ENCODE measurements around the gene POC1B. TPM values are rescaled to one million over a fixed set of nuclear protein-coding genes. Genes with fewer than 3 reads are reported as not detected.
A peak's percentile ranks its signal among the peaks of the same experiment; 100 is the strongest.

Gene POC1B
- total RNA-seq, 1 experiment from 2014 or later, result 30.8 TPM

- DNase-seq (ENCODE audit: low spot score), result no peak
- H3K9me3 ChIP-seq (ENCODE audit: low read depth, low read length, poor library complexity, severe bottlenecking), result no peaks in the 10 kb centered on the region
- intact Hi-C loops (cut with micrococcal nuclease; ENCODE audit: unreplicated experiment), result no loop called here
- BruUV-seq (replicated peaks), result no TSS peak
- H3K4me3 ChIP-seq (ENCODE audit: low read depth, low read length, poor library complexity, severe bottlenecking), result no peak overlapping the region
- ChIA-PET CTCF (no interaction called here), POLR2A (ENCODE audit: low non-redundant PET) (no interaction called here)
- no peak for TF ChIP-seq EZH2 (IDR thresholded peaks at IDR 0.05; ENCODE audit: borderline replicate concordance, low read depth, low read length, poor library complexity, severe bottlenecking)
- no peak for TF ChIP-seq CTCF (conservative IDR thresholded peaks at IDR 0.05; ENCODE audit: low read depth, low read length)
- no peak overlapping the region for H3K27ac ChIP-seq (ENCODE audit: low read depth, low read length, poor library complexity, severe bottlenecking)
- H3K27me3 ChIP-seq (replicated peaks; ENCODE audit: insufficient read depth, low read depth, low read length, poor library complexity), result no peaks in the 10 kb centered on the region
- peaks cover 38% of the 10 kb centered on the region for H3K4me1 ChIP-seq (ENCODE audit: insufficient read depth, low read length, poor library complexity, severe bottlenecking)
- peaks cover 3% of the 10 kb centered on the region for H3K36me3 ChIP-seq (ENCODE audit: insufficient read depth, low read length, poor library complexity, severe bottlenecking)
Measured at GRCh38 chr12:89516633-89517032, 9.2 kb downstream of the POC1B start.

- POLR2A ChIA-PET (ENCODE audit: low non-redundant PET), result no interaction called here
- BruUV-seq (replicated peaks), result no TSS peak
- DNase-seq (ENCODE audit: low spot score), result no peak
- no peak overlapping the region for H3K27ac ChIP-seq (ENCODE audit: low read depth, low read length, poor library complexity, severe bottlenecking)
- peaks cover 1% of the 10 kb centered on the region for H3K36me3 ChIP-seq (ENCODE audit: insufficient read depth, low read length, poor library complexity, severe bottlenecking)
- H3K4me1 ChIP-seq (ENCODE audit: insufficient read depth, low read length, poor library complexity, severe bottlenecking), result peaks cover 24% of the 10 kb centered on the region
- H3K9me3 ChIP-seq (ENCODE audit: low read depth, low read length, poor library complexity, severe bottlenecking), result no peaks in the 10 kb centered on the region
- CTCF ChIA-PET, result no interaction called here
- H3K4me3 ChIP-seq (ENCODE audit: low read depth, low read length, poor library complexity, severe bottlenecking), result no peak overlapping the region
- H3K27me3 ChIP-seq (replicated peaks; ENCODE audit: insufficient read depth, low read depth, low read length, poor library complexity), result no peaks in the 10 kb centered on the region
- no peak for TF ChIP-seq EZH2 (IDR thresholded peaks at IDR 0.05; ENCODE audit: borderline replicate concordance, low read depth, low read length, poor library complexity, severe bottlenecking)
- no peak for TF ChIP-seq CTCF (conservative IDR thresholded peaks at IDR 0.05; ENCODE audit: low read depth, low read length)
- intact Hi-C loops (cut with micrococcal nuclease; ENCODE audit: unreplicated experiment), result no loop called here
Measured at GRCh38 chr12:89514751-89515150, 11.1 kb downstream of the POC1B start.

- no peak overlapping the region for H3K27ac ChIP-seq (ENCODE audit: low read depth, low read length, poor library complexity, severe bottlenecking)
- no peaks in the 10 kb centered on the region for H3K27me3 ChIP-seq (replicated peaks; ENCODE audit: insufficient read depth, low read depth, low read length, poor library complexity)
- no peak overlapping the region for H3K4me3 ChIP-seq (ENCODE audit: low read depth, low read length, poor library complexity, severe bottlenecking)
- intact Hi-C loops (cut with micrococcal nuclease; ENCODE audit: unreplicated experiment), result no loop called here
- H3K36me3 ChIP-seq (ENCODE audit: insufficient read depth, low read length, poor library complexity, severe bottlenecking), result no peaks in the 10 kb centered on the region
- H3K9me3 ChIP-seq (ENCODE audit: low read depth, low read length, poor library complexity, severe bottlenecking), result no peaks in the 10 kb centered on the region
- H3K4me1 ChIP-seq (ENCODE audit: insufficient read depth, low read length, poor library complexity, severe bottlenecking), result peaks cover 16% of the 10 kb centered on the region
- no TSS peak for BruUV-seq (replicated peaks)
- DNase-seq (ENCODE audit: low spot score), result peak; percentile 34
- POLR2A ChIA-PET (ENCODE audit: low non-redundant PET), result no interaction called here
- CTCF ChIA-PET, result interaction anchor here (1.1 kb wide), 1 partner anchor 13 kb away, joined by 4 read pairs; no protein-coding TSS in a partner anchor
- TF ChIP-seq CTCF (conservative IDR thresholded peaks at IDR 0.05; ENCODE audit: low read depth, low read length) (no peak), EZH2 (IDR thresholded peaks at IDR 0.05; ENCODE audit: borderline replicate concordance, low read depth, low read length, poor library complexity, severe bottlenecking) (no peak)
Measured at GRCh38 chr12:89513544-89513943, 12.3 kb downstream of the POC1B start.

Measured in A673 (cell line).